ENCODE data around the gene RPL18A.

DNA sequence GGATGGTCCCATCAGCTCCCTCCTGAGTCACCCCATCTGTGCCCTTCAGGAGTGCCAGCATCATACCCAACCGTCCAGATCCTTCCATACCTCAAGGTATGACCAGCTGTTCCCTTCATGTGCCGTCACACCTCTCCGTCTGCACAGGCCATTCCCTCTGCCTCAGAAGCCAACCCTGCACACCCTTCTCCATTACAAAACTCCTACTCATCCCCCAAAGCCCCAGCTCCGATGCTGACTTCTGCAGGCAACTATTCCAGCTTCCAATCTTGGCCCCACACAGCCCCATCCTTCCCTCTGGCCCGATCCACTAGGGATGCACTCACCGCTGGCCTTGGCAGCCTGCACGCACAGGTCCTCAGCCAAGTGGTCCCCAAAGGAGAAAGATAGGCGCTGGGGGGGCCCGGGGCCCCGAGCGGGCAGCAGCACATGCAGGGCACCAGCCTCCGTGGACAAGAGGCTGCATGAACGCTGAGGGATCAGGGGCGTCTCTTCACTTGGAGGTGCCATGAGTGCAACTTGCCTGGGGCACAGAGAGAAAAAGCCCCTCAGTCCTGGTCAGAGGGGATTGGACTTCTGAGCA lies 15.7 kb upstream of the RPL18A start:
- TF ChIP-seq, protein P1, sequence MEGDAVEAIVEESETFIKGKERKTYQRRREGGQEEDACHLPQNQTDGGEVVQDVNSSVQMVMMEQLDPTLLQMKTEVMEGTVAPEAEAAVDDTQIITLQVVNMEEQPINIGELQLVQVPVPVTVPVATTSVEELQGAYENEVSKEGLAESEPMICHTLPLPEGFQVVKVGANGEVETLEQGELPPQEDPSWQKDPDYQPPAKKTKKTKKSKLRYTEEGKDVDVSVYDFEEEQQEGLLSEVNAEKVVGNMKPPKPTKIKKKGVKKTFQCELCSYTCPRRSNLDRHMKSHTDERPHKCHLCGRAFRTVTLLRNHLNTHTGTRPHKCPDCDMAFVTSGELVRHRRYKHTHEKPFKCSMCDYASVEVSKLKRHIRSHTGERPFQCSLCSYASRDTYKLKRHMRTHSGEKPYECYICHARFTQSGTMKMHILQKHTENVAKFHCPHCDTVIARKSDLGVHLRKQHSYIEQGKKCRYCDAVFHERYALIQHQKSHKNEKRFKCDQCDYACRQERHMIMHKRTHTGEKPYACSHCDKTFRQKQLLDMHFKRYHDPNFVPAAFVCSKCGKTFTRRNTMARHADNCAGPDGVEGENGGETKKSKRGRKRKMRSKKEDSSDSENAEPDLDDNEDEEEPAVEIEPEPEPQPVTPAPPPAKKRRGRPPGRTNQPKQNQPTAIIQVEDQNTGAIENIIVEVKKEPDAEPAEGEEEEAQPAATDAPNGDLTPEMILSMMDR (conservative IDR thresholded peaks at IDR 0.05; ENCODE audit: low read length) = no peak
- TF ChIP-seq EZH2phosphoT487 (IDR thresholded peaks at IDR 0.05; ENCODE audit: borderline replicate concordance, low read depth, low read length) = no peak

Measured in OCI-LY7 (cell line).